Esophagus muscularis mucosa (tissue), 3 donors: ENCODE results near the gene ATRNL1.

ENCODE experiments used
- CTCF ChIP-seq, 3 experiments: fragments of 200-600 bp in 2 of 3; fragments of 450-650 bp in 1 of 3; sonication (generic) in 2 of 3; IDR thresholded peaks; one replicate each; pipeline ENCODE4 v1.5.1; 2017 to 2019; ENCODE audit warnings: antibody characterized with exemption in 3 of 3, mild to moderate bottlenecking in 2 of 3, moderate library complexity in 1 of 3
- EP300 ChIP-seq: sonication (generic); formaldehyde crosslinking; IDR thresholded peaks from one replicate; pipeline ENCODE4 v1.6.1; 2017; ENCODE audit warnings: antibody characterized with exemption

- TF ChIP-seq EP300 (no peak), CTCF (IDR thresholded peaks at IDR 0.05) (no peak)
These were observed 883.2 kb downstream of the ATRNL1 start for GRCh38 chr10:115976342-115976741.
